GM19025 (cell line): ENCODE data around the gene PLPP3.

Experiments
- ATAC-seq: cut with Tn5 transposase; IDR thresholded peaks from one replicate; pipeline ENCODE4 v1.9.1; 2021; ENCODE audit warnings: mild to moderate bottlenecking, low read depth, moderate library complexity; ENCODE audit not compliant: unreplicated experiment

Gene PLPP3

DNA sequence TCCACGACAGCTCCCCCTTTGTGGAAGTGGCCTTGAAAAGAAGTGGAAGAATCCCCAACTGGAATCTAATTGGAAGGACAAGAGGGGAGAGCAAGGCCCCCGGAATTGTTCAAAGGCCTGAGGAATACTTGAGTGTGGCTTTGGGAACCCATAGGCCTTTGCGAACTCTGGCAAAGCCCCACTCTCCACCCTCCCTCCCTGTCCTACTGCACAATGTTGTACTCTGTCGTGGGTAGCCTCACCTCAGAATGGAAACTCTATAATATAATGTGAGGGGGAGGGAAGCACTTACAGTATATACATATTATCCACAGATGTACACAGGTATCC, 28.5 kb downstream of the PLPP3 start:
- no peak for ATAC-seq

DNA sequence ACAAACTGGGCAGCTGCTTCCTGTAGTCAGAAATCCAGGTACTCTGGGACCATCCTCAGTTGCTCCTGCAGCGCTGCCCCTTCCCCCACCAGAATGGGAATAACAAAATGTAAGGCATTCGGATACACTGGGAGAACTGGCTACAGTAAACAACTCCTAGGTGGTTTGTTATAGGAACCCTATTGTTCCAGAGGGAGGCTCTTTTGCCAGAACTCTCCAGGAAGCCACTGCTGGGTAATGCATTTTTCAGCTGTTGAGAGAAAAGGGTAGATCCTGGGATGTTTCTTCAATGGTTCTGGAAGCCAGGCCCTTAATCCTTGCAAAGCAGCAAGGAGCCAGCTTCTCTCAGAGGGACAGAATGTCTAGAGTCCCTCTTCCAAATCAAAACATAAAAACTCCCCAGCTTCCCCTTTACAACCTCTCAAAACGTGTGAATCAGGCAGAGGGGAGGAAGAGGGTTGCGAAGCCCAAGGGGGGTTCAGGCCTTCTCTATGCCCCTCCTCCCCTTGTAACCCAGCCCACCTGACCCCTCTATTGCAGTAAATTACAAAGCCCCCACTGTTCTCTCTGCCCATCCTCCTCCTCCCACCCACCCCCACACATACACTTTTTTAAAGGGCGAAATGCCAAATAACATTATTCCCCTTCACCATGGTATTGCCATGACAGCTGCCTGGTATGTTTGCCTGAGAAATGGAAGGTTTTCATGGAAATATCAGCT, 29.1 kb downstream of the PLPP3 start:
- ATAC-seq = no peak

DNA sequence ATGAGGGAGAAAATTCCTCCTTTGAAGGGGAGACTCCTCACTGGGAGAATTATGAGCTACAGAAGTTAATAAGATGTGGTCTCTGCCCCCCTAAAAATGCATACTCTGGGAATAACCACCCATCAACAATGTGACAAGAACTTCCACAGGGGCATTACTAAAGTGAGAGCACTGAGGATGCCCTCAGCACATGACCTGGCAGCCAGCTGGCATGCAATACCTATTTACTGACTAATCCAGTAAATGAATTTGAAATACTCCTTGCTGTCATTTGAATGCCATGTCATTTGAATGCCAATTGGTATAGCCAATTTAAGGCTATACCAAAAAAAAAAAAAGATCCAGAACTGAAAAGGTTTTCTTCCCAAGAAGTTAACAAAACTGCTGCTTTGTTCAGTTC, 30.8 kb downstream of the PLPP3 start:
- ATAC-seq = no peak

DNA sequence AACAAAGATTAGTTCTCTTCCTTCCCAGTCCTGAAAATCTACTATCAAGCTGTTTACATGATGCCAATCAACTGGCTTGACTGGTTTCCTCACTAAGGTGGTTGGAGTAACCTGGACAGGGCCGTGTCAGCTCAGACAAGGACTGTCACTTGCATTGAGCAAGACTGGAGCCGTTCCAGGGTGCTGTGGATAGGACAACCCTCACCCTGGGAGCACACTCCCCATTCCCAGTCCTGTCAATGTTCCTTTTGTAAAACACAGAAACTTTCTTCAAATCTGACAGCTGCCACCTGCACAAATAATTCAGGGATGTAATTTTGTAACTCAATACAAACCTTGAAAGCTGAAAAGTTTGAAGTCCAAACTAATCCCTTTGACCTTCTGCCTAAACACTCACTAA, 31.4 kb downstream of the PLPP3 start:
- ATAC-seq = no peak

DNA sequence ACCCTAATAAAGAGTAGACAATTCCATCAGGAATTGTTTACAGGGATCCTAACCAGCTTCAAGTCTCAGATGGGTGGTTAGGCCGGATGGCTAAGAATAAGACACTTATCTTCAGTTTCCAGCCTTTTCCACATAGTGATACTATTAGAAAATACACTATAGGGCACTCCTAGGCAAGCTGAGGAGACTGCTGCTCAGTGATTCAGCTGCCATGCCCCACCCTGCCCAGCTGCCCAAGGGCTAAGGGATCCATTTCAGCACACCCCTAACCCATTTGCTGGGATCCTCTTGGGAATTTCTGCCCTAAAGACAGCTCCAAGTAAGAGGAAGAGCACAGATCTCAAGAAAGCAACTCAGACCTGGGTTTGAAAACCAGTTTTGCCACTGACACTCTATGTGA, 31.9 kb downstream of the PLPP3 start:
- no peak for ATAC-seq

DNA sequence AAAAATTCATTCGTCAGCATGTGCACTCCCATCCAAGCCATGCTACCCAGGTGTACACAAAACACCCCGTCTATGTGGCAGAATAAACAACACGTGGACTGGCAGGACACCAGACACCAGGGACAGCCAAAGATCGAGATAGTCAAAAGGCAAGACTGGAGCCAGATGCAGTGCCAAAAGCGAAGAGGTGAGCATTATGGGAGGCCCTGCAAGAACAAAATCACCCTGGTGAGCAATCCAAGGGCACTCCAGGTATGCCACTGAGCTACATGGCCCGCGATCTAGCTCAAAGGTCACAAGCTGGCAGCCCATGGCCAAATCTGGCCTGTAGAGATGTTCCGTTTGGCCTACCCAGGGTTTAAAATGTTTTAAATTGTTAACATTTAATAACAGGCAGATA, 33.7 kb downstream of the PLPP3 start:
- ATAC-seq = no peak

DNA sequence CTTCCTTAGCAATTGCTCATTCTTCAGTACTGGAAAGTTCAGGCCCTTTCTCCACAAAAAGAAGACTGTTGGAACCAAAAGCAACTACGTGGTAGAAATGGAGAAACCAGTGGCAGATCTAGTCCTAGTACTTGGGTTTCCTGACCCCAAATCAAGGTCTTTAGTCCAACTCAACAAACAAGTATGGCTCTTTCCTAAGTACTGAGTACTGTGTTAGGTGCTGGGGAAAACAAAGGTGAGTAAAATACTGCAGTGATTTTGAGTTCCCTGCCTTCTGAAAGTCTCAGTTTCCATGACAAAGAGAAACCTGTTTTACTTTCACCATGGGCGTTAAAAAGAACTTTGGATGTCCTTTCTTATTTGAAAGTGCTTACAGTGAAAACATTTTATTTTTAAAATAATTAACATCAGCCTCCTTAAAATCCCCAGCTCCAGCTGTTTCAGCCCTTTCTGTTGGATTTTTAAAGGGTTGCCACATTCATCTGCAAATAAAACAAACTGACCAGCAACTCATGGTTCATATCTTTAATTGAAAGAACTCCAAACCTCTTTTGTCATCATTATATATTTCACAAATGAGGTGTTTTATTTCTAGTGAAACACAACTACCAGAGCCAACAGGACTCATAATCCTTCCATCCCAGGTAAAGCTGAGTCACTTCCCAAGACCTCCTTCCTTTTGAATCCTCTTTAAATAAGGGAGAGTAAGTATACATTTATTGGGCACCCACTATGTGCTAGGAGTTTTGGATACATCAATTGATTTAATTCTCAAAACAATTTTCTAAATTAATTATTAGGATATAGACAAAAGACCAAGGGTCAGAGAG, 35.4 kb downstream of the PLPP3 start:
- ATAC-seq = no peak

DNA sequence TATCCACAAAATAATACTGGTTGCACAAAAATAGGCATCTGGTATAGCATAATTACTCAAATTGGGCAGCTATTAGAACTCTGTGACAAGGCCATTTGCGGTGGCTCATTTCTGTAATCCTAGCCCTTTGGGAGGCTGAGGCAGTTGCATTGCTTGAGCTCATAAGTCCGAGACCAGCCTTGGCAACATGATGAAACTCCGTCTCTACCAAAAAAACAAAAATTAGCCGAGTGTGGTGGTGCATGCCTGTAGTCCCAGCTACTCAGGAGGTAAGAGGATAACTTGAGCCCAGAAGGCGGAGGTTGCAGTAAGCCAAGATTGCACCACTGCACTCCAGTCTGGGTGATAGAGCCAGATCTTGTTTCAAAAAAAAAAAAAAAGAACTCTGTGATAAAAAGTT, 36.7 kb downstream of the PLPP3 start:
- no peak for ATAC-seq

DNA sequence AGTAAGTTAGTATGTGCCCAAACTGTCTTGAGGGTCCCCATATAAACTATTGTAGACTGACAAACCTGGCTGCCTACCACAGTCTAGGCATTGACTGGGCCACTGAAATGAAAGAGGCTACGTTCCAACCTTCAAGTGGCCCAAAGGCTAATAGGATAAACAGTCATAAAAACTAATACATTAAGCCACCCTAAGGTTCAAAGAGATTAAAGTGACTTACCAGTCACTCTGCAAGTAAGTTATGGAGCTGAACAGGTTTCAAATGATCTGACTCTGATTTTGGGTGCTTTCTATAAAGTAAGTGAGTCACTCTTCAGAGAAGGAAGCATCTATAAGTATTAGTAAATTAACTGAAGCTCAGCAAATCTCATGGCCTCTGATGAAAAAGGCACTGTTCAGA, 38.0 kb downstream of the PLPP3 start:
- no peak for ATAC-seq

DNA sequence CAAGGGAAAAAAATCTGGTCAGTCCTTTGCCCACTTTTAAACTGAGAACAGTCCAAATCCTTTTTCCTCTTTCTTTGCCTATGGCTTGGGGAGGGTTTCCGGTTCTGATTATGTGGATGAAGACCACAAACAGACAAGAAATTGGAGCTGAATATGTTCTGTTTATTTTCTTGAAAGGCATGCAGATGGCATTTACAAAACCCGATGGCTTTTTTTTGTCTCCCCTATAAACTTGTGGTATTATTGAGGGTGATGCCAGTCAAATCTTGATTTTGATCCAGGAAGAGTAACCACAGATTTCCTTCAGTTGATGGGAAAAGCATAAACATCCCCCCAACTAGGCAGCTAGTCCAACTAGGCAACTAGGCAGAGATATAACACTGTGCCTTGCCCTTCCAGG, 38.9 kb downstream of the PLPP3 start:
- no peak for ATAC-seq

DNA sequence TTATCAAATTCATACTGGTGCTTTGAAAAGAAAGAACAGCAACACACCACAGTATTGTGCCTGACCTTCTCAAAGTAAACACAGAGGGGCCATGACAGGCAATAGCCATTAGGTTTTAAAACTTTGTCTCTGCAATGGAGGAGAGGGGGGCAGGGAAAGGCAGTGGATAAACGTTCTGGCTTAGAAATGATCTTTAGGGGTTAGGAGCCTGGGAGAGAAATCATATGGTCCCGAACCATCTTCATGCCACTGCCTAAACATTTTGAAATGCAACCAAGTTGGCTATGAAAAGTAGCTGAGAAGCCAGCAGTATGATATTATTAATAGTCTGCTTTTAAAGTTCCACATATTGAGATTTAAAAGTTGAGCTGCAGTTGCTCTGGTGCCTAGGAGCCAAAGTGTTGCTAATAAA, 39.8 kb downstream of the PLPP3 start:
- ATAC-seq = no peak

DNA sequence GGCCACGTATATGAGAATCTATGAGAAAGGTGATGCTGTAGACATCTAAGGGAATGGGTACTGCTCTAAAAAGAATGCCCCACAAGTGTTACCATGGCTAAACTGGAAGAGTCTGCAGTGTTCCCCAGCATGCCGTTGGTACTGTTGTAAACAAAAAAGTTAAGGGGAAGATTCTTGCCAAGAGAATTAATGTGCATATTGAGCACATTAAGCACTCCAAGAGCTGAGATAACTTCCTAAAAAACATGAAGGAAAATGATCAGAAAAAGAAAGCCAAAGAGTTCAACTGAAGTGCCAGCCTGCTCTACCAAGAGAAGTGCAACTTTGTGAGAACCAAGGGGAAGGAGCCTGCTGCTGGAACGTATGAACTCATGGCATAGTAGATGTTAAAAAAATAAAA, 40.8 kb downstream of the PLPP3 start:
- ATAC-seq = no peak

DNA sequence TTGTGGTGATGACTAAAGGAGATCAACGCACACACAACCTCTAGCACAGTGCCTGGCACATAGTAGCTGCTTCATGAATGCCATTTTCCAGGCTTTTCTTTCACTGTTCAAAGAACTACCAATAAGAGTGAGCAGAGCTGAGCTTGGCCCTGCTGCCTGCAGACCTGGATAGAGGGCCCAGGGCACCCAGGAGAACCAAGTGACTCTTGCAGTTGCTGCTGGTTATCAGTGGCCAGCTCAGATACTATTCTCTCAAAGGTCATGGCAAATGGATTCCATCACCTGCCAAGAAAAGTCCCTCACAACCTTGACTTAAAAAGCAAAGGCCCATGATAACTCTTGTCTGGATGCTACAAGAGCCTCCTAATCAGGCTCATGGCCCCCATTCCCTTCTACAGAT, 41.7 kb downstream of the PLPP3 start:
- ATAC-seq = no peak

DNA sequence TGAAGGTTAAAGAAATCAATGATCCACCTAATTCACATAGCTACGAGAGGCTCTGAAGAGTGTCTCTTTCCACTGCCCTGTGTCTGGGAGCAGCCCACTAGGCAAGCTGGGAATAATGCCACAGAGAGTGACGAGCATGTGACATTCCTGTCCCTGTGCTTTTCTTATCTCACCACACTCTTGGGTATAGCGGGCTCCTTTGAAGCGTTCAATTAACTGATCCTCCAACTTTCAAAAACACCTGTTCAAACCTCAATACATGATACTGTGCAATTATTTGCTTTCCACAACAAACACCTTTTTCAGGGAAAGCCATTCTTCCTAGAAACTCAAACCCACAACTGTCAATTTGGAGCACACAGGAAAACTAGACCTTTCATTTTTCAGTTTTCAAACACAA, 43.4 kb downstream of the PLPP3 start:
- no peak for ATAC-seq

DNA sequence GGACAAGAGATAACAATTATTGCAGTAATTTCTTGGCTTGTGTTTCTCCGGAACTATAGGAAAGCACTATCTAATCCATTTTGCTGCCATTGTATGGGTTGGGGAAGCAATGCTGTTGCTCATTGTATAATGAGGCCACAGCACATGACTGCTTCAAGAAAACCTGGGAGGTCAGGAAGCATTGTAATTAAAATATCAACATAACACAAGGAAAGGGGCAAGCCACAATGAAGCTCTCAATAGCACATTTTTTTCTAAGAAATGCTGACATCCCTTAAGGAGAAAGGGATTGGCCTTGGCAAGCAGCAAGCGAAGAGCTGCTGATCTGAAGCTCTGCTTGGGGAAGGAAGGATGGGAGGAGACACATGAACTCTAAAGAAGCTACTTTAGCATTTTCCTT, 44.0 kb downstream of the PLPP3 start:
- ATAC-seq = no peak

DNA sequence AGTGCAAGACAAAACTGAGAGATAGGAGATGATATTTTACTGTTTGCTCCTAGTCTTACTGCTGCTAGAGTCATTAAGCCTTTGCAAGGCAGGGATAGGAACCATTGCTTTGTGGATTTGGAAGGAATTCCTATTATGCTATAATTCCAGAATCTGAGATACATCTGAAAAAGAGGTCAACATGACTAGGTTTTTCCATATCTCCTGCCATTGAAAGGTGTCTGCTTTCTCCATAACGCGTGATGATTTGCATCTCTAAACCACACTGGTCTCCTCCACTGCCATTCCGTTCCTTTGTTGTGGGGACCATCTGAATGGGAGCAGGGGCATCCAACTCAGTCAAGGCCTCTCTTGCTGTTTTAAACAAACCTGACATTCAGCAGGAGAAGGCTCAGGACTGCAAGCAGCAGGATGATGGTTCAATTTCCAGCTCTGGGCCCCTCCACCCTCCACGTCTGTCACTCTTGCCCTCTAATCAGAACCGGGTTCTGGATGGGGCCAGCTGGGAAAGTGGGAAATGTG, 45.2 kb downstream of the PLPP3 start:
- ATAC-seq = no peak

DNA sequence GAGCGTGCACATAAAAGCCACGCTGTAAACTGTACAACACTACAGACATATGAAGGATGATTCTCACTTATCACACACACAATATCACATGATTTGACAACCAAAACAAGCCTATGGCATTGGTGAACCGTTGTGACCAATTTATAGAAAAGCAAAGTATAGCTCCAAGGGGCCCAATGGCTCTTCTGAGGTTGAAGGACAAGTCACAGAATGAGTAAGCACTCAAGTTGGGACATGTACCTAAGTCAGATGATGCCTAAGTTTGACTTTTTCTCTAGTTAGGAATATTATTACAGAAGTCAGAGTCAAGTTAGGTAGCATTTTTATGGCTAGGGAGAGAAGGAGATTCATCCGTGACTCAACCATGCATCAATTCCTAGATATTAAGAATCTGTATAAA, 45.7 kb downstream of the PLPP3 start:
- no peak for ATAC-seq

DNA sequence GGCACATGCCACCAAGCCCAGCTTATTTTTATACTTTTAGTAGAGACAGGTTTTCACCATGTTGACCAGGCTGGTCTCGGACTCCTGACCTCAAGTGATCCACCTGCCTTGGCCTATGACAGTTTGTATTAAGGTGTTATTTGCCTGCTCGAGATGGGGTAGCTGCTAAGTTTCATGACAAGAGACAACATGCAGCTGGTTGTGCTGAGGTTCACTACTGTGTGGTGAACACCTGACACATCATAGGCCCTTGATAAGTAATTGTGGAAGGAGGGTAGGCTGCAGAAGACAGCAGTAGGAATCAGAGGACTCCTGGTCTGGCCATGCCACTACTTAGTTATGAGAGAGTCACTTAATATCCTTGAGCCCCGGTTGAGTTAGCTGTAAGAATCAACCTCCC, 46.2 kb downstream of the PLPP3 start:
- ATAC-seq = no peak

DNA sequence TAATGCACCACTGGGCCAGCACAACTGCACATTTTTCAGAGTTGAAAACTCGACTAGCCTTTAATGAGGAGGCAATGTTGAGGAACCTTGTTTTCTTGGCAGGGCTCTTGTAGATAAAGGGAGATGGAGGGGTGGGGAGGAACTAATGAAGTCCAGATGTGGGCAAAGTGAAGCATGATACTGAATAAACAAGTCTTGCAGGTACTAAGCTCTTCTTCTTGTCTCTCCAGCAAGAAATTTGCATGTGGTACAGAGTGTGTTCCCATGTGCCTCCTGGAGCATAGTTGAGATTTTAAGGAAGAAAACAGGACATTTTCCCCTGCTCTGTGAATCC, 47.0 kb downstream of the PLPP3 start:
- ATAC-seq = no peak

DNA sequence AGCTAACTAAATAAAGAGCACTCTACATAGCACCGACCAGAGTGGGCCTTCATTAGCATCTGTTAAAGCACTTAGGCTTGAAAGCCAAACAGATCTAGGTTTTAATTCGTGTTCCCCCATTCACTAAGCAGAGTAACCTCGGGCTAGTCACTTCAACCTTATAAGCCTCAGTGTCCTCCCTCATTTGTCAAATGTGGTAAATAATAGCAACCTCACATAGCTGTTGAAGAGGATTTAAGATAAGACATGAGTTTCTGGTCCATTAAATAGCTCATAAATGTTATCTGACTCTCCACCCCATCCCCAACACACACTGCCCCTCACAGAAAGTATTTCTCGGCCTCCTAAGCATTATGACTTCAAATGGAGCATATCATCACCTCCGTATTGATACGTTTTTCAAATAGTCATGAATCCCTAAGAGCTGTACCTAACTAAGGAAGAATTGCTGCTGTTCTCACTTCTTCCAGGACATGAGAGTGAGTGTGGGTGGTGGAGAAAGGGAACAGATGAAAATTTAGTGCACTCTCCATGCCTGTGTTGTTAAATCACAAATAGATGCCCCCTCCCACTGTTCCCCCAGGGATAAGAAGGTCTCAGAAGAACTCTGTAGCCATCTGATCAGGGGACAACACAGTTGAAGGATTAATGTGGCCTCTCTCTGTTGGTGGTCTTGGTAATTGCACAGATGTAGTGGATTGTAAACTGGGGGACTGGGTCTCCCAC, 47.6 kb downstream of the PLPP3 start:
- no peak for ATAC-seq

DNA sequence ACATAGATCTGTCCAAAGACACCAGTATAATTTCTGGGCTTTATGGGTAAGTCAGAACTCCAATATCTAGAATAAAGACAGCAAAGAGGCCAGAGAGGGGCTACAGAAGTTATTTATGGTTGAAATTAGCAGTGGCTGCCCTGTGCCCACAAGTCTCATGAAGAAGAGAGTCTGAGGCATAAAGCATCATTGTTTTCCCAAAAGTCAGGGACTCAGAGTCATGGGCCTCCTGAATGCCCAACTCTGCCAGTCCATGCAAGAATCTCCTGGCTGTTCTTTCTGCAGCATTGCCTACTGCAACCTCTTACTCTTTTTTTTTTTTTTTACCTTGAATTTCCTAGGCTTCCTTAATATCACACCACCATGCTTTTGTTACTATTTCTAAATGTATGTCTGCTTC, 49.6 kb downstream of the PLPP3 start:
- no peak for ATAC-seq
